Epithelial cell of proximal tubule (primary cell): ENCODE results near the gene LKAAEAR1. TPM values are rescaled to one million over a fixed set of nuclear protein-coding genes. Genes with fewer than 3 reads are reported as not detected.

Experiments
- DNase-seq: peaks from one replicate; pipeline ENCODE4 v3.0.0-alpha.2; 2011; ENCODE audit warnings: low read depth
- H3K4me3 ChIP-seq: 2 replicates; pipeline ENCODE4 v1.5.1; 2011; ENCODE audit warnings: low read depth, mild to moderate bottlenecking, low read length
- CTCF ChIP-seq: conservative IDR thresholded peaks from 2 replicates; pipeline ENCODE4 v1.5.1; 2012; ENCODE audit warnings: low read depth, mild to moderate bottlenecking, low read length
- total RNA-seq: library from RNA; depleted of rRNA; stranded (reverse); fragments of >200 nt; gene quantifications from 2 replicates; pipeline ENCODE4 v1.2.3, GENCODE V29; 2015

LKAAEAR1 gene
- total RNA-seq, 1 donor from 2014 or later = not detected

GRCh38 chr20:64113796-64114355, 29.7 kb upstream of the LKAAEAR1 start:
- H3K4me3 ChIP-seq = no peak overlapping the region
- no peak for DNase-seq
- no peak for TF ChIP-seq CTCF

GRCh38 chr20:64113444-64113775, 29.2 kb upstream of the LKAAEAR1 start:
- no peak for DNase-seq
- no peak overlapping the region for H3K4me3 ChIP-seq
- TF ChIP-seq CTCF = no peak

- H3K4me3 ChIP-seq = no peak overlapping the region
- no peak for DNase-seq
- no peak for TF ChIP-seq CTCF
These were observed 28.7 kb upstream of the LKAAEAR1 start for GRCh38 chr20:64112691-64113443.

- no peak for TF ChIP-seq CTCF
- H3K4me3 ChIP-seq = no peak overlapping the region
- DNase-seq = no peak
These were observed 27.8 kb upstream of the LKAAEAR1 start for GRCh38 chr20:64111841-64112641.

GRCh38 chr20:64110411-64111068, 26.3 kb upstream of the LKAAEAR1 start:
- TF ChIP-seq CTCF = no peak

GRCh38 chr20:64109831-64110391, 25.7 kb upstream of the LKAAEAR1 start:
- no peak overlapping the region for H3K4me3 ChIP-seq
- no peak for TF ChIP-seq CTCF
- DNase-seq = no peak

More at GRCh38 chr20:64110411-64111068, 26.3 kb upstream of the LKAAEAR1 start:
- no peak overlapping the region for H3K4me3 ChIP-seq
- DNase-seq = no peak
